ENCODE data around the gene PSEN2. TPM values are rescaled to one million over a fixed set of nuclear protein-coding genes. Genes with fewer than 3 reads are reported as not detected.

The PSEN2 gene
- total and polyA plus RNA-seq, 2 of the 8 experiments (the other 6 are each of a cell fraction or from before 2014, with no cell fraction given), result 22.9 to 29.0 TPM

DNA sequence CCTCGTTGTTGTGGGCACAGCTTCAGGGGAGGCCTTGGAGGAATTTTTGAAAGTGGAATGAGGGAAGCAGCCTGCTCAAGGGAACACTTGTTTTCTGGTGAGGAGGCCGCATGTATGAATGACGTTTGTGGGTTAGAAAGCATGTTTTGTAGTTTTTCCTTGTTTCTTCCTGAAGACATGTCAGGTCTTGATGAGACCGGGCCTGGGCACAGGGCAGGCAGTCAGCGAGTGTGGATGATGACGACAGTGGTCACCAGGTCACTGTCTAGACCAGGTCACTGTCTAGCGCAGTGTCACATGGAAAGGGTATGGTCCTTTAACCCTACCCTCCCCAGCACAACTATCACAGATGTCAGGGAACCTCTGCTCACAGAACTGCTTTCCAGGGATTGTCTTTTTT lies 7.3 kb downstream of the PSEN2 start (continued):
- TF ChIP-seq, protein P1, sequence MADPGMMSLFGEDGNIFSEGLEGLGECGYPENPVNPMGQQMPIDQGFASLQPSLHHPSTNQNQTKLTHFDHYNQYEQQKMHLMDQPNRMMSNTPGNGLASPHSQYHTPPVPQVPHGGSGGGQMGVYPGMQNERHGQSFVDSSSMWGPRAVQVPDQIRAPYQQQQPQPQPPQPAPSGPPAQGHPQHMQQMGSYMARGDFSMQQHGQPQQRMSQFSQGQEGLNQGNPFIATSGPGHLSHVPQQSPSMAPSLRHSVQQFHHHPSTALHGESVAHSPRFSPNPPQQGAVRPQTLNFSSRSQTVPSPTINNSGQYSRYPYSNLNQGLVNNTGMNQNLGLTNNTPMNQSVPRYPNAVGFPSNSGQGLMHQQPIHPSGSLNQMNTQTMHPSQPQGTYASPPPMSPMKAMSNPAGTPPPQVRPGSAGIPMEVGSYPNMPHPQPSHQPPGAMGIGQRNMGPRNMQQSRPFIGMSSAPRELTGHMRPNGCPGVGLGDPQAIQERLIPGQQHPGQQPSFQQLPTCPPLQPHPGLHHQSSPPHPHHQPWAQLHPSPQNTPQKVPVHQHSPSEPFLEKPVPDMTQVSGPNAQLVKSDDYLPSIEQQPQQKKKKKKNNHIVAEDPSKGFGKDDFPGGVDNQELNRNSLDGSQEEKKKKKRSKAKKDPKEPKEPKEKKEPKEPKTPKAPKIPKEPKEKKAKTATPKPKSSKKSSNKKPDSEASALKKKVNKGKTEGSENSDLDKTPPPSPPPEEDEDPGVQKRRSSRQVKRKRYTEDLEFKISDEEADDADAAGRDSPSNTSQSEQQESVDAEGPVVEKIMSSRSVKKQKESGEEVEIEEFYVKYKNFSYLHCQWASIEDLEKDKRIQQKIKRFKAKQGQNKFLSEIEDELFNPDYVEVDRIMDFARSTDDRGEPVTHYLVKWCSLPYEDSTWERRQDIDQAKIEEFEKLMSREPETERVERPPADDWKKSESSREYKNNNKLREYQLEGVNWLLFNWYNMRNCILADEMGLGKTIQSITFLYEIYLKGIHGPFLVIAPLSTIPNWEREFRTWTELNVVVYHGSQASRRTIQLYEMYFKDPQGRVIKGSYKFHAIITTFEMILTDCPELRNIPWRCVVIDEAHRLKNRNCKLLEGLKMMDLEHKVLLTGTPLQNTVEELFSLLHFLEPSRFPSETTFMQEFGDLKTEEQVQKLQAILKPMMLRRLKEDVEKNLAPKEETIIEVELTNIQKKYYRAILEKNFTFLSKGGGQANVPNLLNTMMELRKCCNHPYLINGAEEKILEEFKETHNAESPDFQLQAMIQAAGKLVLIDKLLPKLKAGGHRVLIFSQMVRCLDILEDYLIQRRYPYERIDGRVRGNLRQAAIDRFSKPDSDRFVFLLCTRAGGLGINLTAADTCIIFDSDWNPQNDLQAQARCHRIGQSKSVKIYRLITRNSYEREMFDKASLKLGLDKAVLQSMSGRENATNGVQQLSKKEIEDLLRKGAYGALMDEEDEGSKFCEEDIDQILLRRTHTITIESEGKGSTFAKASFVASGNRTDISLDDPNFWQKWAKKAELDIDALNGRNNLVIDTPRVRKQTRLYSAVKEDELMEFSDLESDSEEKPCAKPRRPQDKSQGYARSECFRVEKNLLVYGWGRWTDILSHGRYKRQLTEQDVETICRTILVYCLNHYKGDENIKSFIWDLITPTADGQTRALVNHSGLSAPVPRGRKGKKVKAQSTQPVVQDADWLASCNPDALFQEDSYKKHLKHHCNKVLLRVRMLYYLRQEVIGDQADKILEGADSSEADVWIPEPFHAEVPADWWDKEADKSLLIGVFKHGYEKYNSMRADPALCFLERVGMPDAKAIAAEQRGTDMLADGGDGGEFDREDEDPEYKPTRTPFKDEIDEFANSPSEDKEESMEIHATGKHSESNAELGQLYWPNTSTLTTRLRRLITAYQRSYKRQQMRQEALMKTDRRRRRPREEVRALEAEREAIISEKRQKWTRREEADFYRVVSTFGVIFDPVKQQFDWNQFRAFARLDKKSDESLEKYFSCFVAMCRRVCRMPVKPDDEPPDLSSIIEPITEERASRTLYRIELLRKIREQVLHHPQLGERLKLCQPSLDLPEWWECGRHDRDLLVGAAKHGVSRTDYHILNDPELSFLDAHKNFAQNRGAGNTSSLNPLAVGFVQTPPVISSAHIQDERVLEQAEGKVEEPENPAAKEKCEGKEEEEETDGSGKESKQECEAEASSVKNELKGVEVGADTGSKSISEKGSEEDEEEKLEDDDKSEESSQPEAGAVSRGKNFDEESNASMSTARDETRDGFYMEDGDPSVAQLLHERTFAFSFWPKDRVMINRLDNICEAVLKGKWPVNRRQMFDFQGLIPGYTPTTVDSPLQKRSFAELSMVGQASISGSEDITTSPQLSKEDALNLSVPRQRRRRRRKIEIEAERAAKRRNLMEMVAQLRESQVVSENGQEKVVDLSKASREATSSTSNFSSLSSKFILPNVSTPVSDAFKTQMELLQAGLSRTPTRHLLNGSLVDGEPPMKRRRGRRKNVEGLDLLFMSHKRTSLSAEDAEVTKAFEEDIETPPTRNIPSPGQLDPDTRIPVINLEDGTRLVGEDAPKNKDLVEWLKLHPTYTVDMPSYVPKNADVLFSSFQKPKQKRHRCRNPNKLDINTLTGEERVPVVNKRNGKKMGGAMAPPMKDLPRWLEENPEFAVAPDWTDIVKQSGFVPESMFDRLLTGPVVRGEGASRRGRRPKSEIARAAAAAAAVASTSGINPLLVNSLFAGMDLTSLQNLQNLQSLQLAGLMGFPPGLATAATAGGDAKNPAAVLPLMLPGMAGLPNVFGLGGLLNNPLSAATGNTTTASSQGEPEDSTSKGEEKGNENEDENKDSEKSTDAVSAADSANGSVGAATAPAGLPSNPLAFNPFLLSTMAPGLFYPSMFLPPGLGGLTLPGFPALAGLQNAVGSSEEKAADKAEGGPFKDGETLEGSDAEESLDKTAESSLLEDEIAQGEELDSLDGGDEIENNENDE (IDR thresholded peaks at IDR 0.05; ENCODE audit: insufficient replicate concordance, low read length), result no peak
- TF ChIP-seq EP300 (IDR thresholded peaks at IDR 0.05; ENCODE audit: borderline replicate concordance in 1 of 2, low read depth in 2 of 2, low read length in 2 of 2), result no peak
